Adrenal gland (tissue), 5 donors: Measurements from ENCODE around the gene ENGASE.

ENCODE experiments used
- POLR2A ChIP-seq, 2 donors: fragments of 450-650 bp; IDR thresholded peaks; one replicate each; pipeline ENCODE4 v1.6.1; 2017; ENCODE audit warnings: antibody characterized with exemption in 2 of 2, mild to moderate bottlenecking in 2 of 2, moderate library complexity in 1 of 2
- TF ChIP-seq, protein P1 (sequence below), 6 experiments: fragments of 450-650 bp in 4 of 6; fragments of 200-600 bp in 2 of 6; sonication (generic) in 1 of 6; IDR thresholded peaks; 1 replicate in 5 of 6; 2 replicates in 1 of 6; pipeline versions ENCODE4 v1.5.1 to v1.8.0; 2016 to 2021; ENCODE audit warnings: antibody characterized with exemption in 6 of 6, mild to moderate bottlenecking in 2 of 6, moderate library complexity in 1 of 6
- donor health status: DM: no; HTN: no; CAD: no.

DNA sequence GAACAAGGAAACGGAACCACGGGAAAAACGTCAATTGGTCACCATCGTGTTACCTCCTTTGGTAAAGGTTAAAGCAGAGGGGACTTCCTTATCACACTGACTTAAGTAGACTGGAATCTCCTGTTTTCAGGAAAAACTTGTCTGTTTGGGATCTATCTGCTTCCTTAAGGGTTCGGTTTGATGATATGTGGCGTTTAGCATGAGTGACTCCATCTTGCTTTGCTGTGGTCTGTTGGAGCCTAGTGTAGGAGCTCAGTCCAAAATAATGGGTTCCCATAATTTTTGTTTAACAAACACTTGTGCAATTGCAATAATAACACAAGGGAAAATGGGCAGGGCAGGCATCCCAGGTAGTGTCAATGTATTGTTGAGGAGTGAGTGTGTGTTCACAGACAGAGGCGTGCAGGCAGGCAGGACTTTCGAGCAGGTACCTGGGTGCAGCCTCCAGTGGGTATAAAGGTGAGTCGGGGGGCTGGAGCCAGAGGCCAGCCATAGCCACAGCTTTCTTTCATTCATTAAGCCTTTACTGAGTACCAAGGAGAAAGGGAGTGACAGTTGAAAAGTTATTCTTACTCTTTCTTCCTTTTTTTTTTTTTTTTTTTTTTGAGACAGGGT lies 4.3 kb upstream of the ENGASE start:
- TF ChIP-seq, protein P1, sequence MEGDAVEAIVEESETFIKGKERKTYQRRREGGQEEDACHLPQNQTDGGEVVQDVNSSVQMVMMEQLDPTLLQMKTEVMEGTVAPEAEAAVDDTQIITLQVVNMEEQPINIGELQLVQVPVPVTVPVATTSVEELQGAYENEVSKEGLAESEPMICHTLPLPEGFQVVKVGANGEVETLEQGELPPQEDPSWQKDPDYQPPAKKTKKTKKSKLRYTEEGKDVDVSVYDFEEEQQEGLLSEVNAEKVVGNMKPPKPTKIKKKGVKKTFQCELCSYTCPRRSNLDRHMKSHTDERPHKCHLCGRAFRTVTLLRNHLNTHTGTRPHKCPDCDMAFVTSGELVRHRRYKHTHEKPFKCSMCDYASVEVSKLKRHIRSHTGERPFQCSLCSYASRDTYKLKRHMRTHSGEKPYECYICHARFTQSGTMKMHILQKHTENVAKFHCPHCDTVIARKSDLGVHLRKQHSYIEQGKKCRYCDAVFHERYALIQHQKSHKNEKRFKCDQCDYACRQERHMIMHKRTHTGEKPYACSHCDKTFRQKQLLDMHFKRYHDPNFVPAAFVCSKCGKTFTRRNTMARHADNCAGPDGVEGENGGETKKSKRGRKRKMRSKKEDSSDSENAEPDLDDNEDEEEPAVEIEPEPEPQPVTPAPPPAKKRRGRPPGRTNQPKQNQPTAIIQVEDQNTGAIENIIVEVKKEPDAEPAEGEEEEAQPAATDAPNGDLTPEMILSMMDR (IDR thresholded peaks at IDR 0.05): no peak
- TF ChIP-seq POLR2A (IDR thresholded peaks at IDR 0.05): no peak
